GM18508 (cell line): ENCODE measurements around the gene THBS2.
"Not testable (repeated sequence)": the region's sequence is repeated elsewhere in the genome, so short reads cannot be mapped to it uniquely, and the experiment has no call there.

Source experiments
- ATAC-seq: cut with Tn5 transposase; IDR thresholded peaks from one replicate; pipeline ENCODE4 v1.9.1; 2021; ENCODE audit warnings: moderate number of reproducible peaks; ENCODE audit not compliant: insufficient read depth, unreplicated experiment

Gene THBS2

GRCh38 chr6:169274781-169275180, 21.1 kb upstream of the THBS2 start:
- ATAC-seq: no peak

- no peak for ATAC-seq
These were observed 19.9 kb upstream of the THBS2 start for GRCh38 chr6:169273511-169273910.

GRCh38 chr6:169271877-169272216, 18.2 kb upstream of the THBS2 start:
- no peak for ATAC-seq

GRCh38 chr6:169271158-169271876, 17.7 kb upstream of the THBS2 start:
- ATAC-seq: no peak

GRCh38 chr6:169270077-169270380, 16.4 kb upstream of the THBS2 start:
- not testable (repeated sequence) for ATAC-seq

GRCh38 chr6:169269180-169270076, 15.8 kb upstream of the THBS2 start:
- ATAC-seq: no peak

- no peak for ATAC-seq
These were observed 14.6 kb upstream of the THBS2 start for GRCh38 chr6:169268276-169268675.

- no peak for ATAC-seq
These were observed 13.3 kb upstream of the THBS2 start for GRCh38 chr6:169266746-169267591.

- ATAC-seq: no peak
These were observed 12.6 kb upstream of the THBS2 start for GRCh38 chr6:169266261-169266660.

GRCh38 chr6:169265486-169266131, 12.0 kb upstream of the THBS2 start:
- no peak for ATAC-seq

- ATAC-seq: no peak
These were observed 10.4 kb upstream of the THBS2 start for GRCh38 chr6:169263836-169264608.

GRCh38 chr6:169263374-169263773, 9.7 kb upstream of the THBS2 start:
- no peak for ATAC-seq

GRCh38 chr6:169262602-169263001, 9.0 kb upstream of the THBS2 start:
- not testable (repeated sequence) for ATAC-seq

- ATAC-seq: no peak
These were observed 2.9 kb upstream of the THBS2 start for GRCh38 chr6:169256518-169256917.

- ATAC-seq: no peak
These were observed 2.4 kb upstream of the THBS2 start for GRCh38 chr6:169256061-169256460.

GRCh38 chr6:169255643-169256042, 2.0 kb upstream of the THBS2 start:
- ATAC-seq: no peak

GRCh38 chr6:169254456-169255316, 1.0 kb upstream of the THBS2 start:
- ATAC-seq: no peak

- ATAC-seq: no peak
These were observed 999 bp downstream of the THBS2 start for GRCh38 chr6:169252505-169253189.
